ENCODE data around the gene ARF1.

Gene ARF1

DNA sequence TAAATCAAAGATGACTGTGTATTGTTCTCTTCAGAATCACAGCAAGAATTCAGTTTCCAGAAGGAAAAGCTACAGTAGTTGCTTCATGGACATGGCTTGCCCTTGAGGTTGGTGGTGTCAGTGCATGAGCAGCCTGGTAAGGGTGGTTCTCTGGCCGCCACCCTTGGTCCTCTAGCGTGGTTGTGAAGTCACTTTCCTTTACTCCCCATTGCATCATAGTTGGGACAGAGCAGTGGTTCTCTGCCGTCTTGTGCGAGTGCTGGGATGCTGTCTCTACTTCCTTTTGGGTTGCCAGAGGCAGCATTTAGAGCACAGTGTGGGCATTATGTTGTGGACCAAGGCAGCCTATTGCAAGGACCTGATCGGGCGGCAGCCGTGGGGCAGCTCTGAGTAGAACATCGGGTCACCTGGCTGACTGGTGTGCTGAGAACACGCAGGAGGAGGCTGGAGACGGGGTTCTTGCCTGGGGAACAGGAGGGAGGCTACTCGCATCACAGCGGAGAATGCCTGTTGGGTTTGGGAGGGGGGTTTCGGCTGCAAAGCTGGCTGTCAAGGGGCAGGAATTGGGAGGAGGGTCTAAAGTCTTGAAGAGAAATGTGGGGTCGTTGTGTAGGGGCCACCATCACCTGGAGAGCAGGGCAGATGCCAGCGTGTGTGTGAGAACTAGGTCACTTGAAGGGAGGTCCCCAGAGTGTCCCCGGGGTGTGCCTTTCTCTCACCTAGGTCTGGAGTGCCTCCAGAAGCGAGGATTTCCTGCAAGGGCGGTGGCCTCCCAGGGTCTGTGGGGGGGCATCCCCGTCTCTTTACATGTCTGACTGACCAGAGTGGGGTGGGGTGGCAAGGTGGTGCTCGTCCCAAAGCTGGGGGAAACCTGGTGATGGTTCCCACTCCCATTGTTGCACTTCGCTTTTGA, 6.3 kb downstream of the ARF1 start:
- DNase-seq = no peak

DNA sequence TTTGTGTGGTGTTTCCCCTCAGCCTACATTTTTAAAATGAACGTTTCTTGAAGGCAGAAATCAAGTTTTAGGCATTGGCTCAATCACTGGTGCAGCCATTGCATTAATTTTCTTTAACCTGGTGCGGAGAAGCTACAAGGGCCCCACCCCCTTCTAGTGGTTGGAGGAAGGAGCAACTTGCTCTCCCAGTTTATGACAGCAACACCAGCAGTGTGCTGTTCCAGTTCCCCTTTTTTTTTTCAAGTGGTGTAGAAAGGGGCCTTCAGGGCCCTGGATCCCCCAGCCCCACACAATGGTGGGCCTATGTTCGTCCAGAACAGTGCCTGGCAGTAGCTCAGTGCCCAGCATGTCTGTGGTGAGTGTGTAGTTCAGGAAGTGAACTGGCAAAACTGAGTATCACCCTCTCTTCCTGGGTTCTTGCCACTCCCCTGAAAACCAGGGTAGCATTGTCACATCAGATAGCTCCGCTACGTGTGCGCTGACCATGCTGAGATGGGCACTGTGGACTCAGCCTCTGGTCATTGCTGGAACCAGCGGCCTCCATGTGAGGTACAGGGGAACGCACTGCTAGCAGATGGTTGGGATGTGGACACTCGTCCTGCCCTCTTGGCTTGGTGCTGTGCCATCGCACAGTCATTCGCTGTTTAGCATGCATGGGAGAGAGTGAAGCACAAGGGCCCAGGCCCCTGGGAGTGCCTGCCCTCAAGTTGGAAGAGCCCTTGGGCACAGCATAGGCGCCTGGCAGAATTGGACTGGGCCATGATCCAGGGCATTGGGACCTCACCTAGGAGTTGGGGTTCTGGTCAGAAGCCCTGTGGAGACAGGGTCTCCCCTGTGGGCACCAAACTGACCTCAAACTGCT, 7.2 kb downstream of the ARF1 start:
- no peak for DNase-seq

DNA sequence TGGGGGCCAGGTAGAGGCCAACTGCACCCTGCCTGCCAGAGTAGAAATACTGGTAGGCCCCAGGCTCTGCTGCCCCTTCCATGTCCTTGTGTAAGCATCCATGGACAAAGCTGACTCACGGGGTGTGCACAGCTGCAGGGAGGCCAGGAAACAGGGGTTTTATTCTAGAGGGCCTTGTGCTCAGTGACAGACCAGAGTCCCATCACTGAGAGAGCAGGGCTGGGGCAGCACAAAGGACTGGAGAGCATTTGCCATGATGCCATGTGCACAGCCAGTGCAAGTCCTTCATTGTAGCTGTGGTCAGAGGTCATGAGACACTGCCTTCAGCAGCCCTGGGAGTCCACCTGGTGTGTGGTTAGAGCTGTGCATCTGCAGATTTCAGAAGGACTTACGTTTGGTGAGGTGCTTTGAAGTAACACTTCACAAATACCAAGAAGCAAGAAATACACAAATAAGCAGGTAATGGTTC, 8.1 kb downstream of the ARF1 start:
- no peak for DNase-seq

DNA sequence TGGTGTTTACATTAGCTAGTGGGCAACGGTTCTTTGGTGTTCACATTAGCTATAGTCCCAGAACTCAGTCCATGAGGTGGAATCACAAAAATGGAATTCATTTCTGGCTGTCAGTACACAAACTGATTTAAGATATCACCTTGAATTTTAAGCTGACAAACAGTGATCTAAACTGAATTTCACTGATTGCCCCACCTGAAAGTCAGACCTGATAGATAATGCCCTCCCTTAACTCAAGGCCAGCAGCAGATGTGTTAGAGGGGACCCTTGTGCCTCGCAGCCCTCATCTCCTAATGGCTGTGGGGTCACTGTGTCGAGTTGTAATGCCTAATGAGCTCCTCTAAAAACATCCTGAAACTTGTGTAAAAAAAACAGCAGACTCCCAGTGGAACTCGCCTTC, 8.6 kb downstream of the ARF1 start:
- no peak for DNase-seq

DNA sequence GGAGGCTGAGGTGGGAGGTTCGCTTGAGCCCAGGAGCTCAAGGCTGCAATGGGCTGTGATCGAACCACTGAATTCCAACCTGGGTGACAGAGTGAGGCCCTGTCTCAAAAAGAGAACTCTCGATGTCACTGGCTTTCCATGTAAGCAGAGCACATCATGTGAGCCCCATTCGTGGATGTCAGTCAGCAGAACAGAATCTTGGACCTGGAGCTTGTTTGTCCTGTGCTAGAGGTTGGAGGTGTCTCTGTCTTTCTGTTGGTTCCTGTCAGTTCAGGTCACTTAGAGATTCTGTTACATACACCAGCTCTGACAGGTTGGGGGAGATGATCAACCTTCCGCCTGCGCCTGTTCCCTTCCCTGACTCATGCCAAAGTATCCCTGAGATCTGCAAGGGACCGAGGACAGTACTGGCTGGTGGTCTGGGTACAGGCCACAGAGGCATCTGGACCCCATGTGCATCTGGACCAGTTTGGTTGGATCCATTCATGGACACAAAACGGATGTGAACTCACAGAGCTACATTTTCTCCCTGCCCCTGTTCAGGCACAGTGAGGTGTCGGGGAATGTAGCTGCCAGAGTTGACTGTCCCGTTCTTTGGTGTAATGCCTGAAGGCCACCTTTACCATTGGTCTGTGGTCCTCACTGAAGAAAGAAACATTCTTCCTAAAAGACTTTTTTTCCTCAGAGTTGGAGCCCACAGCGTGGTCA, 10.0 kb downstream of the ARF1 start:
- no peak for DNase-seq

DNA sequence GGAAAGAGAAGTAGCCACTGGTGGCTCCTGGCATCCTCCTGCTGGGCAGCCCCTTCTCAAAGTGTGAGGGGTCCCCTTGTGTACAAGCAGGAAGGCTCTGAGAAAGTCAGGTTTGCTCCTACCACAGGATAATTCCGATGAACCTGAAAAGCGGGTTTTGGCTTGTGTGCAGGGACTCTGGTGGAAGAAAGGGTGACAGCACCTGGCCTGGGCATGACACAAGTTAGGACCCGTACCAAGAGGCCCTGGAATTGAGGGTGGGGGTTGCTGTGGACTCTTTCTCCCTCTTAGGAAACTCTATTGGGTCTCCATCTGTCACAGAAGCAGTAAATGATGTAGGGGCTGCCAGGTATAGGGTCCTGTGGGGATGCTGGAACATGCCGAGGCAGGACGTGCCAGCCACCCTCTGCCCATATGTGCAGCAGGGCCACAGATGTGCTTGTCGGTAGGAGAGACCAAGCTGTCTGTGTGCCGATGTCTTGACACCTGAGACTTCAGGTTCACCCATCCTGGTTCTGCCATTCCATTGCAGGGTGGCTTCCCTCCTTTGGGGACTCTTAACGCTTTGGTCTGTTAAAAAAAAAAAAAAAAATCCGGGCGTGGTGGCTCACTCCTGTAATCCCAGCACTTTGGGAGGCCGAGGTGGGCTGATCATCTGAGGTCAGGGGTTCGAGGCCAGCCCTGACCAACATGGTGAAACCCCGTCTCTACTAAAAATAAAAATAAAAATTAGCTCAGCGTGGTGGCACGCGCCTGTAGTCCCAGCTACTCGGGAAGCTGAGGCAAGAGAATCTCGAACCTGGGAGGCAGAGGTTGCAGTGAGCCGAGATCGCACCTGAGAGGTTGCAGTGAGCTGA, 10.8 kb downstream of the ARF1 start:
- no peak for DNase-seq

DNA sequence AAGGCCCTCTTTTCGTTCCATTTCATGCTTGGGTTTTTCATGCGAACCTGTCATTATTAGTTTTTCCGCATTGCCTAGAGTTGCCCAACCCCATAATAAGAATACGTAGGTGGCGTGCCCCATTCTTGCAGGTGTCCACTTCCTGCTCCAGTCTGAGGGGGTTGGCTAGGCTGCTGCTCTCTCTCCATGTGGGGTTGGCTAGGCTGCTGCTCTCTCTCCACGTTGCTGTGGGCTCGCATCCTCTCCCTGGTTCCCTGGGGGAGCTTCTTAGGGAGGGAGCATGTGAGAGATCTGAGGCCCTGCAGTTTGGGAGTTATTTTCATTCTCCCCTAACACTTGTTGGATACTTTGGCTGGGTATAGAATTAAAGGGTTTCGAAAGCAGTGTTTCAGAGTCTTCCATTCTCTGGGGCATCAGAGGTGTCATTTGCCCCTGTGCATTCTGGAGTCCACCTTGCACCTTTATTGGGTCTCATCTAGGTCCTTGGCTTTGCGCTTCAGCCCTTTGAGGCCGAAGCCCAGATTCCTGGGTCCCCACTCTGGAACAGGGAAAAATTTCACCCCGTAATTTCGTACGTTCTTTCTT, 12.0 kb downstream of the ARF1 start:
- DNase-seq = no peak

DNA sequence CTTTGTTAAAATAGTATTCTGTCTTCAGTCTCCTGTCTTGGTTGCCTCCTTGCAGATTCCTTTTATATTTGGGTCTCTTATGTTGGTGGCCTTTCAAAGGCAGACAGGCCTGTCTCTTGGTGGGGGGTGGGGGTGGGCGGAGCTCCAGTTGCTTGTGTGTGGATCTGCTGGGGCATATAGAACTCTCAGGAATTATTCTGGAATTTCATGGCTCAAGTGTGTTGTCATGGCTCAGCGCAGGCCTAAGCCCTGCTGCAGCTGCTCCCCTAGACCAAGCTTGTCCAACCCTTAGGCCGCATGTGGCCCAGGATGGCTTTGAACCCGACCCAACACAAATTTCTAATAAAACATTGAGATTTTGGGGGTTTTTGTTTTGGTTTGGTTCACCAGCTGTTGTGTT, 12.7 kb downstream of the ARF1 start:
- no peak for DNase-seq

DNA sequence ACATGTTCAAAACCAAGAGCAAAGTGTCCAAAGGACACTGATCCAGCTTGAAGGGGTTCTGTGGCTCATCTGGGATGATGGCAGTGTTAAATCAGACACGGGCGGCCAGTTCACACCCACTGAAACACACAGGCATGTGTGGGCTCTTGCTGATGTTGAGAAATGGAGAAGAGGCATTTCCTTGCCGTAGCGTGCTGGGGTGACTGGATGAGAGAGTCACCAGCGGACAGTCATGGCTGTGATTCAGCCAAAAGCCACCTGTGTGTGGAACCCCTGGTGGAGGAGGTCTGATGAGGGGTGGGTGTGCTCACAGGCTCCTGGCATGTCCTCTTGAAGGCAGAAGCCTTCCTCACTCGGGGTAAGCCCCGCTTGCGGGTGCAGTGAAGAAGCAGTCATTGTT, 13.4 kb downstream of the ARF1 start:
- DNase-seq = no peak

DNA sequence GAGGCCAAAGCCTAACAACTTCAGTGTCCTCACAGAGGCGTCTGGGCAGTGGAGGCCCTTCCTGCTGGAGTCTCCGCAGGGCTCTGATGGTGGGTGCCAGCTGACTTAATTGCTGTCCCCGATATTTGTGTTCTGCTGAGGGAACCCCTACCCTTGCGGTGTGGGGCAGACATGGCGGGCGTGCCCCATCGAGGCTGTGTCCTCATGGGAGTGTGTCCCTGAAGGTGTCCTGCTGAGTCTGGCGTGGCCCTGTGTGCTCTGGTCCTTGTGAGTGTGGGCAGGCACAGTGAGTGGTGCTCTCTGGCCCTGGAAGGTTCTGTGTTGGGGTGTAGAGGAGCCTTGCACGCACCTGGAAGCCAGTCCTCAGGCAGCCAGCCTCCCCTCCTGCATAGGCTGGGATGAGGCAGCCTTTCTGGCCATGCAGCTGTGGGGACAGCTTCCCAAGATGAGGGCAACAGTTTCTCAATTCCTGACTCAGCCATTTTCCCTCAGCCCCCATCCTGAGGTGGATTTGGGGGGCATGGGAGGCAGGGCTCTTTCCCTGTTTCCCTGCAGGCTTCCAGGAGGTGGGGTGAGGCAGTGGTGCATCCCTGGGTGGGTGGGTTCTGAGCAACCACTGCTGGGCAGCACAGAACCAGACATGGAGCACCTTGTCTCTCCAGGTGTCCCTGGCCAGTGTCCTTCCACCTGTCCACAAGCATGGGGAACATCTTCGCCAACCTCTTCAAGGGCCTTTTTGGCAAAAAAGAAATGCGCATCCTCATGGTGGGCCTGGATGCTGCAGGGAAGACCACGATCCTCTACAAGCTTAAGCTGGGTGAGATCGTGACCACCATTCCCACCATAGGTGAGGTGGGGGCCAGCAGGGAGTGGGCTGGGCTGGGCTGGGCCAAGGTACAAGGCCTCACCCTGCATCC, 14.2 kb downstream of the ARF1 start:
- no peak for DNase-seq

DNA sequence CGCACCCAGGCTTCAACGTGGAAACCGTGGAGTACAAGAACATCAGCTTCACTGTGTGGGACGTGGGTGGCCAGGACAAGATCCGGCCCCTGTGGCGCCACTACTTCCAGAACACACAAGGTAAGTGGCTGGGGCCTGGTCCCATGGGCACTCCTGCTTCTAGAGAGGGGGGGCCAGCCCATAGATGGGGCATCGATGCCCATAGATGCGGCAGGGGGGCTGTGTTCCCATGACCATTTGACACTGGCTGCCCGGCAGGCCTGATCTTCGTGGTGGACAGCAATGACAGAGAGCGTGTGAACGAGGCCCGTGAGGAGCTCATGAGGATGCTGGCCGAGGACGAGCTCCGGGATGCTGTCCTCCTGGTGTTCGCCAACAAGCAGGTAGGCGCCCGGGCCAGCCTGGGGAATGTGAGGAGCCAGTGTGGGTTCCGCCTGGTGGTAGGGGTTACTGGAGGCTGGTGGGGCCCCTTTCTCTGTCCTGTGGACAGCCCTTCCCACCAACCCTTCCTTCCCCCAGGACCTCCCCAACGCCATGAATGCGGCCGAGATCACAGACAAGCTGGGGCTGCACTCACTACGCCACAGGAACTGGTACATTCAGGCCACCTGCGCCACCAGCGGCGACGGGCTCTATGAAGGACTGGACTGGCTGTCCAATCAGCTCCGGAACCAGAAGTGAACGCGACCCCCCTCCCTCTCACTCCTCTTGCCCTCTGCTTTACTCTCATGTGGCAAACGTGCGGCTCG, 15.0 kb downstream of the ARF1 start:
- no peak for DNase-seq

DNA sequence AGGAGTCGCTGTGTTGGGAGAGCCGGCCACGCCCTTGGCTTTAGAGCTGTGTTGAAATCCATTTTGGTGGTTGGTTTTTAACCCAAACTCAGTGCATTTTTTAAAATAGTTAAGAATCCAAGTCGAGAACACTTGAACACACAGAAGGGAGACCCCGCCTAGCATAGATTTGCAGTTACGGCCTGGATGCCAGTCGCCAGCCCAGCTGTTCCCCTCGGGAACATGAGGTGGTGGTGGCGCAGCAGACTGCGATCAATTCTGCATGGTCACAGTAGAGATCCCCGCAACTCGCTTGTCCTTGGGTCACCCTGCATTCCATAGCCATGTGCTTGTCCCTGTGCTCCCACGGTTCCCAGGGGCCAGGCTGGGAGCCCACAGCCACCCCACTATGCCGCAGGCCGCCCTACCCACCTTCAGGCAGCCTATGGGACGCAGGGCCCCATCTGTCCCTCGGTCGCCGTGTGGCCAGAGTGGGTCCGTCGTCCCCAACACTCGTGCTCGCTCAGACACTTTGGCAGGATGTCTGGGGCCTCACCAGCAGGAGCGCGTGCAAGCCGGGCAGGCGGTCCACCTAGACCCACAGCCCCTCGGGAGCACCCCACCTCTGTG, 15.9 kb downstream of the ARF1 start:
- no peak for DNase-seq

DNA sequence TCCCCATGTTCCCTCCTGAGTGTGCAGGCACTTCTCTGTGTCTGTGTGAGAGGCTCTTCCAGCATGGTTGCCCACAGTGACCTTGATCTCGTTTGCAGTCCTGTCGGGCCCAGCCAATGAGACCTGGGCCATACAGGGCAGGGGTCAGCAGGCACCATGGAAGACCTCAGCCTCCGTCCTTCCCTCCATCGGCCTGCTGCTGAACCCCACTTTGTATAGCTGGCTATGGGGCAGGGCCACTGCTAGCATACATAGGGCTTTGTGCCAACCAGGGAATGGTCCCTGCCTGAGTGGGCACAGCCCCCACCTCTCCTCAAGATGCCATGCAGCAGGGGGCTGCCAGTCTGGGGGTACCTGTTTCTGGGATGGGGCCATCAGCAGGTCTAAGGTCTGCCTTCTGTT, 16.8 kb downstream of the ARF1 start:
- DNase-seq = no peak

DNA sequence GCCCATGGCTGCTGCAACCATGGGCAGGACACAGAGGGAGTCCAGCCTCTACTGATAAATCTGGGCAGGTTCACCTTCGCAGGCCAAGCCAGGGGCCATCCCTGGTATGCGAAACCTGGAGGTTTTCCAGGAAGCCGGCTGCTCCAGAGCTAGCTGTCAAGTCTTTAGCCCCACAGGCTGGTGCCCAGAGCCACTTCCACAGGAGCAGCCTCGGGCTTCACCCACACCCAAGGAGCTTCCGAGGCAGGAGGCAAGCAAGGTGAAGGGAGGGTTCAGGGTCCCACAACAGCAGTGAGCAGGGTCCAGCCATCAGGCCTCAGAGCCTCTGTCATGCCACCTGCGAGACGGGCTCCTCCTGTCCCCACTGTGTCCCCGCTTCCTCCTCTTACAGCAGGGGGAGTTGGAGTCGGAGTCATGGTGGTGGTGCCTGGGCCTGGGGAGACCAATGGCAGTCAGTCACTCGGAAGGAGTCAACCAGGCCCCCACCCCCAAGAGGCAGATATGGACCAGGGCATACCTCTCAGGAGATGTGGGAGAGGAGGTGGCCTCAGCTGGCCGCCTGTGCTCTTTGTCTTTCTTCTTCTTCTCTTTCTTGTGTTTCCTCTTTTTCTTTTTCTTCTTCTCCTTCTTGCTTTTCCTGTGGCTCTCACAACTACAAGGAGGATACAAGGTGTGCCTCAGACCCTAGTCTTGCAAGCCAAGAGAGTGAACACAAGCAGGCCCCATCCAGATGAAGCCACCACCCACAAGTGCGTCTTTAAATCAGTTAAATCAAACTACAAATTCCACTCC, 18.5 kb downstream of the ARF1 start:
- no peak for DNase-seq

DNA sequence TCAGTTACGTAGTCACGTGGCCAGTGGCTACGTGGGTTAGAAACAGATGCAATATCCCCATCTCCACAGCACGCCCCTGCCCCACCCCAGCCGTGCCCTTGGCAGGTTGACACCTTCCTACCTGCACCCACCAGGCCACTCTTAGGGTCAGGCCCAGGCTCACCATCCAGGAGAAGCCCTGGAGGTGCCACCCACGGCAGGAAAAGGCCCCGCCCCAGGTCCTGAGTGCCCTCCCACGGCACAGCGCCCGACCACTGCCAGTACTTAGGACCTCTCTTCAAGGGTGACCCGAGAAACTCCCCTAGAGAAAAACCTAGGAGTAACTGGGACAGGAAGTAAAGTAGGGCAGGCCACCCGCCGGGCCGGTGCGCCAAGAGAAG, 19.1 kb downstream of the ARF1 start:
- no peak for DNase-seq

DNA sequence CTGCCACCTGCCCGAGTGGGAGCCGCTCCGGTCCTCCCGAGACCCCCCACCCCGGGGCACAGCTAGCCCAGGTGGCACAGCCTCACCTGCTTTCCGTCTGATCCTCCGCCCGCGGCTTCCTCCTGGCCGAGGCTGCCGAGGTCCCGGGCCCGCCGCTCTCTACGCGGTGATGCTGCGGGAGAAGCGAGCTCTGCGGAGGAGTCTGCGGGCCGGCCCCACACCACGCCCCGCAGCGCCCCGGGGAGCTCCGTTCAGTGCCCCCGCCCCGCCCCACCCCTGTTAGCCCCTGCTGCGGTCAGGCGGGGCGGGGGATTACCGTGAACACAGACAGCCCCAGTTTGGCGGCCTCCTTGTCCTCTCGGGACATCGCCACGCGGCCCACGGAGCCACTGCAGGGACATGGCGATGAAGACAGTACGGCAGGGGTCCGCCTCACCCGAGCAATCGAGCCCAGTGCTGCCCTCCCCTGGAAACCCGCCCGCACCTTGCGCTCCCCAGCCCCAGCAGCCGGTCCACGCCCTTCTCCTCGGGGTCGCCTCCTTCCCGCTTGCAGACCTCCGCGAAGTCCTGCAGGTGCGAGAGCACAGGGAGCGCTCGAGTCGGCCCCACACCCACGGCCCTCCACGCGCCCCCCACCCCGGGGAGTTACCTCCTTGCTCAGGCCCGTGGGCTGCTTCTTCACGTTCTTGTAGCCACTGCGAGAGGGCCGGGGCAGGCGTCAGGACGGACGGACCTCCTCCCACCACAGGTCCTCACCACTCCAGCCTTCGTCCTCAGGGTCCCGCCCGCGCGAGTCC, 19.7 kb downstream of the ARF1 start:
- peak; percentile 52 for DNase-seq

DNA sequence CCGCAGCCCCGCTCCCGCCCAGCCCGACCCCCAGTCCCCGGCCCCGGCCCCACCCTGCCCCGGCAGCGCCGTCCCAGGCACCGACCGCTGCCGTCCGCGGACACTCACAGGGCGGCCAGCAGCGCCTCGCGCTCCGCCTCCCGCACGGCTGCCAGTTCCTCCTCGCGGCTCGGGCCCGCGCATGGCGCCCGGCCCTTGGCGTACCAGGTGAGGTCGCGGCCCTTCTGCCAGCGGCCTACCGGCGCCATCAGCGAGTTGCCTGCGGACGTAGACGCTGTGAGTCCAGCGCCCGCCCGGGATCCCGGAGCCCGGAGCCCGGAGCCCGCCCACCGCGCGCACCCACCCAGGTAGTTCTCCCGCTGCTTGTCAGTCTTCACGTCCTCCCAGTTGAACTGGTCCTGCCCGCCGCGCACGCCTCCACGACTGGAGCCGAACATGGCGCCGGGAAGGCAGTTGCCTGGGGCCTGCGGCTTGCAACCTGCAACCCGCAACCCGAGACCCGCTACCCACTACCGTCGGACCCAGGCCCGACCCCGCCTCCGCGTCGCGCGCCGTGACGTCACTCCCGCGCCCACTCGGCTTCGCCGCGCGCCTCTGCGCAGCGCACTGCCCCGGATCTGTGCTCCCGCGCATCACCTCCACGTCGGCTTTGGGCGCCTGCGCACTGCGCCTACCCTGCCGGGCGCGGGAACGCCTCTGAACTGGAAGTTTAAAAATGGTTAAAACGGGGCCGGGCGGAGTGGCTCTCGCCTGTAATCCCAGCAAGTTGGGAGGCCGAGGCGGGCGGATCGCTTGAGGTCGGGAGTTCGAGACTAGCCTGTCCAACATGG, 20.5 kb downstream of the ARF1 start, which contains the start of gene C1orf35:
Gene C1orf35, minus strand, starts transcription at position 535 of the 830 bp plus-strand sequence. Its CDS starts 98 bp downstream, at position 437.
- DNase-seq = peak; percentile 91

All from CD4-positive, alpha-beta T cell treated with Interleukin-4 for 4 hours (primary cell).